GM12891 (cell line): ENCODE results near the gene RECQL.
"Not testable (repeated sequence)": the region's sequence is repeated elsewhere in the genome, so short reads cannot be mapped to it uniquely, and the experiment has no call there.

Source experiments
- DNase-seq: peaks from one replicate; pipeline ENCODE4 v3.0.0; 2011; ENCODE audit warnings: low spot score; ENCODE audit not compliant: insufficient read length
- FAIRE-seq: peaks from 2 replicates; lab custom pipeline; 2011; peaks lifted over from hg19 to GRCh38; lab: Jason Lieb, UNC
- PAX5 ChIP-seq: IDR thresholded peaks from 2 replicates; pipeline ENCODE4 v1.6.1; 2011; ENCODE audit warnings: low read length, moderate library complexity, mild to moderate bottlenecking; ENCODE audit not compliant: insufficient read depth, severe bottlenecking
- POLR2A ChIP-seq: IDR thresholded peaks from 2 replicates; pipeline ENCODE4 v1.6.1; 2011; ENCODE audit warnings: low read depth, low read length, control low read depth
- POLR2AphosphoS5 ChIP-seq: IDR thresholded peaks from 2 replicates; pipeline ENCODE4 v1.6.1; 2011; ENCODE audit warnings: low read depth, low read length, control low read depth
- POU2F2 ChIP-seq: IDR thresholded peaks from 2 replicates; pipeline ENCODE4 v1.6.1; 2011; ENCODE audit warnings: low read depth, mild to moderate bottlenecking, control low read depth, low read length, moderate library complexity
- SPI1 ChIP-seq: IDR thresholded peaks from 2 replicates; pipeline ENCODE4 v1.6.1; 2011; ENCODE audit warnings: low read depth, low read length, control low read depth
- TAF1 ChIP-seq: IDR thresholded peaks from 2 replicates; pipeline ENCODE4 v1.6.1; 2011; ENCODE audit warnings: low read depth, low read length, control low read depth

The RECQL gene

GRCh38 chr12:21502872-21503271 lies 1.4 kb upstream of the RECQL start:
- TF ChIP-seq SPI1 (no peak), POLR2A (no peak), PAX5 (no peak), TAF1 (no peak), POLR2AphosphoS5 (no peak), POU2F2 (no peak)
- FAIRE-seq, result no peak
- DNase-seq, result no peak

GRCh38 chr12:21502164-21502496 lies 695 bp upstream of the RECQL start:
- DNase-seq (no peak), FAIRE-seq (no peak)
- no peak for TF ChIP-seq TAF1
- no peak for TF ChIP-seq PAX5
- no peak for TF ChIP-seq POLR2AphosphoS5
- no peak for TF ChIP-seq POU2F2
- no peak for TF ChIP-seq SPI1
- TF ChIP-seq POLR2A, result no peak

DNA sequence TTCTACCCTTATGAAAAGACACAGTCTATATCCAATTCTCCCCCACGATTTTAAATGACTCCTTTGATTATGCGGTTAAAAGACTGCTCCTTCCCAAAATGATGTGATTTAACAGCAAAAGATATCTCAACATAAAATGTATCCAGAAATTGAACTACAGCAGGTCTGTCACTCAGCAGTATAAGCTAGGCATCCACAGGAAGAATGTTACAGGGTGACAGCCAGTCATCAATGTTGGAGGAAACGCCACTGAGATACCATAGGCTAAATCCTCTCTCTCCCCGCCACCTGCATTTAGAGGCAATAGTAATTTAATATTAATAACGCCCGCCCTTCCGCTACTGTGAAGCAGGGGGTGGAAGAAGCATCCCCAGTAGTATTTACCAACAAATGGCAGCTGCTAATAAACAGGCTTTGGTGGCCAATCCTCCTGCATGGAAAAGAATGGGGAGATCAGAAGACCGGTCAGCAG lies 613 bp downstream of the RECQL start:
- no peak for FAIRE-seq
- DNase-seq, result no peak
- TF ChIP-seq POU2F2 (no peak), PAX5 (no peak), TAF1 (no peak), SPI1 (no peak), POLR2AphosphoS5 (no peak), POLR2A (no peak)

DNA sequence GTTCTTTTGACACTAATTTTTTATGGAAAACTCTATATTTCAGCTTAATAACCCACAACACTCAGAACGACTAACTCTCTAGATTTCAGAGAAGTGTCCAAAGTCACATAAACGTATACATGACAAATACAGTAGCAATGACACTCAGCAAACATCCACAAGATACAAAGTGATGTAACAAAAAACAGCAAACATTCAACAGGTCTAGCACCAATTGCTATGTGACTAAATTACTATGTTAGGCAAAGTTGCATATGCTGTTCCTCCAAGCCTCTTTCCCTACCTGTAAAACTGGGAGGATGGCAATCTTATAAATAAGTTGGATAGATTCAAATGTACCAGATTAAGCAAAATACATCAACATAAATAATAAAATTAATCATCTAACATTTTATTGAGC lies 1.7 kb downstream of the RECQL start:
- TF ChIP-seq POLR2A, result no peak
- no peak for TF ChIP-seq SPI1
- TF ChIP-seq POU2F2, result no peak
- no peak for TF ChIP-seq TAF1
- no peak for TF ChIP-seq POLR2AphosphoS5
- TF ChIP-seq PAX5, result no peak
- DNase-seq, result no peak
- no peak for FAIRE-seq

- no peak for DNase-seq
Measured at GRCh38 chr12:21485998-21486397, 15.4 kb downstream of the RECQL start.

DNA sequence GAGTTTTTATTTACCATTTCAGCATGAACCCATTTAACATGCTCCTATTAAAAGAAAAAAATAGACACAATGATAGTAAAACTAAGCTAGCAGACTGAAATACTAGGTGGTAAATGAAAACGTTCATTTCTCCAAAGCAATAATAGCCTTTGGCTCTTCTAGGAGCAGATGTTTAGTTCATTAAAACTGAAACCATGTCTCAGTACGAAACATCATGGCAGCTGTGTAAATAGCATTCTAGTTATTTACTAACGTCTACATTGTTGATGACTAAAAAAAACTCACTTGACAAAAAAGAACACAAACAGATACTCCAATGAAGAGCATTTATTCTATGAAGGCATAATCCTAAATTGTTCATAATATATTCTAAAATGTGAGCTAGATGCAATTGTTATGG lies 17.9 kb downstream of the RECQL start:
- DNase-seq, result no peak
- FAIRE-seq, result no peak
- TF ChIP-seq POU2F2 (no peak), POLR2A (no peak), PAX5 (no peak), POLR2AphosphoS5 (no peak), SPI1 (no peak), TAF1 (no peak)

More at GRCh38 chr12:21485998-21486397, 15.4 kb downstream of the RECQL start:
- no peak for FAIRE-seq
- TF ChIP-seq POLR2A, result no peak
- no peak for TF ChIP-seq PAX5
- TF ChIP-seq POLR2AphosphoS5, result no peak
- no peak for TF ChIP-seq TAF1
- TF ChIP-seq POU2F2, result no peak

- DNase-seq (no peak), FAIRE-seq (no peak)
- no peak for TF ChIP-seq POLR2AphosphoS5
Measured at GRCh38 chr12:21478756-21479455, 22.5 kb downstream of the RECQL start.

DNA sequence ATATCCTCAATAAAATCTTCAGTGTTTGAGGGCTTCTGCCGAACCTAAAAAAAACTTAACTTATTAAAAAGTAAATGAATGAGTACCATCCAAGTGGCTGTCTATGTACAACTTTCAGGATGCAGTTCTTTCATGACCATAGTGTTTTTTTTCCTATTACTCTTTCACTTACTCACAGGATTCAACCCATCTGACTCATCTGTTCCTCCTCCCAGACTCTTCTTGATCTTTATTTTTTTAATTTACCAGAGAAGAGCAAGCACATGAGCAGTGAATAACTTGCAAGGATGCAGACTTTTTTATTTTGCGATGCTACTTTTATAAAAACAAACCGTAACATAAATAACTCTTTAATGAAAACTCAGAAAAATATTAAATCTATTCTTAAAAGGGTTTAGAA lies 24.5 kb downstream of the RECQL start:
- TF ChIP-seq SPI1, result no peak
- DNase-seq (no peak), FAIRE-seq (no peak)

GRCh38 chr12:21475552-21475951 lies 25.9 kb downstream of the RECQL start:
- FAIRE-seq (no peak), DNase-seq (no peak)
- TF ChIP-seq POLR2AphosphoS5, result no peak
- no peak for TF ChIP-seq SPI1
- no peak for TF ChIP-seq POU2F2
- TF ChIP-seq POLR2A, result no peak
- no peak for TF ChIP-seq PAX5
- TF ChIP-seq TAF1, result no peak

- no peak for TF ChIP-seq PAX5
- no peak for TF ChIP-seq POLR2A
- no peak for TF ChIP-seq SPI1
- no peak for TF ChIP-seq TAF1
- TF ChIP-seq POLR2AphosphoS5, result no peak
- no peak for TF ChIP-seq POU2F2
- DNase-seq, result no peak
- FAIRE-seq, result no peak
Measured at GRCh38 chr12:21472197-21472823, 29.1 kb downstream of the RECQL start.

GRCh38 chr12:21471294-21471693 lies 30.1 kb downstream of the RECQL start:
- no peak for TF ChIP-seq POLR2A
- no peak for TF ChIP-seq POU2F2
- TF ChIP-seq SPI1, result no peak
- FAIRE-seq, result no peak
- DNase-seq, result no peak

GRCh38 chr12:21467334-21467733 lies 34.1 kb downstream of the RECQL start:
- not testable (repeated sequence) for DNase-seq, FAIRE-seq
